Astrocyte (in vitro differentiated cells and primary cell): ENCODE measurements around the gene TMEM231. TPM values are rescaled to one million over a fixed set of nuclear protein-coding genes. Genes with fewer than 3 reads are reported as not detected.

Experiments
- DNase-seq: peaks from one replicate; pipeline ENCODE4 v3.0.0-alpha.2; 2010; ENCODE audit warnings: low read depth
- FAIRE-seq: peaks from 2 replicates; lab custom pipeline; 2011; peaks lifted over from hg19 to GRCh38; lab: Jason Lieb, UNC
- H2AFZ ChIP-seq: 2 replicates; pipeline ENCODE4 v1.6.0; 2012; ENCODE audit warnings: low read depth, low read length, inconsistent platforms
- H3K27ac ChIP-seq: 2 replicates; pipeline ENCODE4 v1.5.1; 2011; ENCODE audit warnings: low read depth, low read length, inconsistent platforms
- H3K27me3 ChIP-seq: 2 replicates; pipeline ENCODE4 v1.6.0; 2011; ENCODE audit warnings: low read length, inconsistent platforms; ENCODE audit not compliant: insufficient read depth
- H3K36me3 ChIP-seq: 2 replicates; pipeline ENCODE4 v1.5.1; 2011; ENCODE audit warnings: low read length, inconsistent platforms; ENCODE audit not compliant: insufficient read depth
- H3K4me1 ChIP-seq: 2 replicates; pipeline ENCODE4 v1.5.1; 2011; ENCODE audit warnings: low read length, inconsistent platforms; ENCODE audit not compliant: insufficient read depth
- H3K4me2 ChIP-seq: 2 replicates; pipeline ENCODE4 v1.6.0; 2012; ENCODE audit warnings: low read length, inconsistent platforms
- H3K4me3 ChIP-seq: 2 replicates; pipeline ENCODE4 v1.5.1; 2011; ENCODE audit warnings: low read depth, mild to moderate bottlenecking, low read length, inconsistent platforms; ENCODE audit not compliant: insufficient read depth
- H3K79me2 ChIP-seq: 2 replicates; pipeline ENCODE4 v1.6.0; 2012; ENCODE audit warnings: mild to moderate bottlenecking, low read length, inconsistent platforms; ENCODE audit not compliant: insufficient read depth
- H3K9ac ChIP-seq: 2 replicates; pipeline ENCODE4 v1.6.0; 2012; ENCODE audit warnings: mild to moderate bottlenecking, low read length, inconsistent platforms
- H3K9me3 ChIP-seq: 2 replicates; pipeline ENCODE4 v1.5.1; 2012; ENCODE audit warnings: low read depth, mild to moderate bottlenecking, low read length, inconsistent platforms; ENCODE audit not compliant: insufficient read depth
- H4K20me1 ChIP-seq: 2 replicates; pipeline ENCODE4 v1.6.0; 2012; ENCODE audit warnings: low read length, inconsistent platforms; ENCODE audit not compliant: insufficient read depth
- H3K27ac Mint-ChIP-seq: one replicate; pipeline ENCODE4 v1.8.0; 2021; ENCODE audit warnings: mild to moderate bottlenecking, mixed read lengths; ENCODE audit not compliant: unreplicated experiment
- H3K27me3 Mint-ChIP-seq: one replicate; pipeline ENCODE4 v1.8.0; 2021; ENCODE audit warnings: low read depth, mixed read lengths; ENCODE audit not compliant: unreplicated experiment
- H3K36me3 Mint-ChIP-seq: one replicate; pipeline ENCODE4 v1.8.0; 2021; ENCODE audit warnings: low read depth, mixed read lengths; ENCODE audit not compliant: unreplicated experiment
- H3K4me1 Mint-ChIP-seq: one replicate; pipeline ENCODE4 v1.8.0; 2021; ENCODE audit warnings: low read depth, mixed read lengths; ENCODE audit not compliant: unreplicated experiment
- H3K4me3 Mint-ChIP-seq: one replicate; pipeline ENCODE4 v1.8.0; 2021; ENCODE audit warnings: mild to moderate bottlenecking, moderate library complexity, mixed read lengths; ENCODE audit not compliant: unreplicated experiment
- H3K9me3 Mint-ChIP-seq: one replicate; pipeline ENCODE4 v1.8.0; 2021; ENCODE audit warnings: mild to moderate bottlenecking, mixed read lengths; ENCODE audit not compliant: unreplicated experiment
- CTCF ChIP-seq: IDR thresholded peaks from 2 replicates; pipeline ENCODE4 v1.5.1; 2011; ENCODE audit warnings: low read depth, mild to moderate bottlenecking, inconsistent platforms, low read length, moderate library complexity; ENCODE audit not compliant: insufficient read depth
- EZH2 ChIP-seq: IDR thresholded peaks from 2 replicates; pipeline ENCODE4 v1.6.1; 2012; ENCODE audit warnings: mild to moderate bottlenecking, low read length, inconsistent platforms; ENCODE audit not compliant: insufficient read depth
- total RNA-seq: library from RNA; stranded (reverse); gene quantifications from 2 replicates; pipeline ENCODE4 v1.2.1, GENCODE V29; 2021

The TMEM231 gene
- total RNA-seq, 1 donor from 2014 or later: 10.5 TPM

DNA sequence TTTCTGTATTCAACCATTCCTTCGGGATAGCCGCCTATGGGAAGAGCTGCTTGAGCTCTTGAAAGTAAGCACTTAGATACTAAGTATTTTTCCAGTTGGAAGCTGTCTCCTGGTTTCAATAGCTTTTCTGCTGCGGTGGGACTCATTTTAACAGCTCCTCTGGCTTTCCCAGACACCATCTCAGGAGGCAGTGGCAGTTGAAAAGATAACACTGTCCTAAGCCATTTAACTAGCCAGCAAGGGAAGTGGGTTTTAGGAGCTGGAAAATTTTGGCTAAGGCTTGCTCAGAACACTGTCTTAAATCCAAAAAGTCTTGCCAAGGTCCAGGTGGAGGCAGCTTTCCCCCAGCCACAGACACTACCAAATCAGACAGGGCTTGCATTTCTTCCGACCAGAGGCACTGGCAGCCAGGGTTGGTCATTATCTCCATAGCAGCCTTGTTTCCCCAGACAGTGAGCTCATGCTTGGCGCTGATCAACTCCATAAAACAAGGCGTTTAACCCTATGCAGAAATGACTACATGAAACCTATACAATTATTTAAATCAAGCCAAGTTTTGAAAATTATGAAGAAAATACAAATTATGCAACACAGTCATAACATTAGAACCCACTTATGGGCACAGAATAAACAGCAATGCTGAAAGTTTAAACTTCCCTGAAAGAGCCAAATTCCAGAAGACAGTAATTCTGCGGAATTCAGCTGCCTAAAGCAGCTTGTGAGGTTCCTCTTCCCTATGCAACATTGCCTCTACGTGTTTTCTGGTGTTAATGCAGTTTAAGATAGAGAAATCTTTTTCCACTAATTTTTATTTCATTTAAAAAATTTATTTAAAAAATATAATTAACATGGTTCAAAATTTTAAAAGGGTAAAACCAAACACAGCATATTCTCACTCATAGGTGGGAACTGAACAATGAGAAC lies 35.1 kb upstream of the TMEM231 start:
- Histone ChIP-seq H3K4me2 (peak overlapping the region; percentile 47), H3K36me3 (no peaks in the 10 kb centered on the region), H3K79me2 (no peaks in the 10 kb centered on the region), H3K4me3 (no peak overlapping the region), H3K9me3 (no peaks in the 10 kb centered on the region), H3K27ac (peak overlapping the region; percentile 63), H3K9ac (peak overlapping the region; percentile 63), H2AFZ (no peak overlapping the region), H3K4me1 (peaks cover 29% of the 10 kb centered on the region), H3K27me3 (no peaks in the 10 kb centered on the region), H4K20me1 (peaks cover 3% of the 10 kb centered on the region)
- H3K4me3 Mint-ChIP-seq: no peak overlapping the region
- H3K36me3 Mint-ChIP-seq: peaks cover 8% of the 10 kb centered on the region
- H3K4me1 Mint-ChIP-seq: peaks cover 26% of the 10 kb centered on the region
- no peak for TF ChIP-seq EZH2
- TF ChIP-seq CTCF: no peak
- FAIRE-seq (no peak), DNase-seq (peak; percentile 93)
- peak overlapping the region; percentile 95 for H3K27ac Mint-ChIP-seq
- no peaks in the 10 kb centered on the region for H3K27me3 Mint-ChIP-seq
- no peaks in the 10 kb centered on the region for H3K9me3 Mint-ChIP-seq

GRCh38 chr16:75589306-75589705 lies 33.3 kb upstream of the TMEM231 start:
- Histone ChIP-seq H3K4me2 (no peak overlapping the region), H2AFZ (no peak overlapping the region), H3K27me3 (no peaks in the 10 kb centered on the region), H3K9me3 (no peaks in the 10 kb centered on the region), H3K79me2 (no peaks in the 10 kb centered on the region), H3K27ac (no peak overlapping the region), H3K4me1 (peaks cover 21% of the 10 kb centered on the region), H4K20me1 (peaks cover 3% of the 10 kb centered on the region), H3K36me3 (no peaks in the 10 kb centered on the region), H3K9ac (no peak overlapping the region), H3K4me3 (no peak overlapping the region)
- Mint-ChIP-seq H3K4me1 (peaks cover 20% of the 10 kb centered on the region), H3K36me3 (peaks cover 8% of the 10 kb centered on the region), H3K4me3 (no peak overlapping the region), H3K9me3 (no peaks in the 10 kb centered on the region), H3K27me3 (no peaks in the 10 kb centered on the region), H3K27ac (no peak overlapping the region)
- FAIRE-seq (no peak), DNase-seq (no peak)
- TF ChIP-seq CTCF: no peak
- no peak for TF ChIP-seq EZH2

DNA sequence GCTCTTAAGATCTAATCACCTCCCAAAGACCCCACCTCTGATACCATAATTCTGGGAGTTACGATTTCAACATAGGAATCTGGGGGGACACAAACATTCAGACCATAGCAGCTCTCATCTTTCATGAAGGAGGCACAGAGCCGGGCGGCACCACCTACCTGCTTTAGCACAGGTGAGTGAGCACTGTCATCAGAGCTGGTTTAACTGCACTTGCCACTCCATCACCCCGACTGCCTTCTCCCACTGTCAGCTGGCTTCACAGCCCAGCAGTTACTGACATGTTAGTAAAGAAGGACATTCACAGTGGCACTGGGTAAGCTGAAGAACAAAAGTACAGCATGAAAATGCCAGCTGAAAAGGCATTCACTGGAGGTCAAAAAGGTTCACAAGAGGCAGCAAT lies 32.7 kb upstream of the TMEM231 start:
- no peak overlapping the region for H3K27ac Mint-ChIP-seq
- TF ChIP-seq CTCF (no peak), EZH2 (no peak)

More for the DNA sequence above, 32.7 kb upstream of the TMEM231 start:
- Mint-ChIP-seq H3K36me3 (peaks cover 8% of the 10 kb centered on the region), H3K4me1 (peaks cover 14% of the 10 kb centered on the region), H3K4me3 (no peak overlapping the region), H3K27me3 (no peaks in the 10 kb centered on the region), H3K9me3 (no peaks in the 10 kb centered on the region)
- H3K4me3 ChIP-seq: no peak overlapping the region
- H3K79me2 ChIP-seq: no peaks in the 10 kb centered on the region
- no peak overlapping the region for H2AFZ ChIP-seq
- no peak for DNase-seq
- FAIRE-seq: no peak
- no peaks in the 10 kb centered on the region for H3K9me3 ChIP-seq
- no peak overlapping the region for H3K27ac ChIP-seq
- peaks cover under 1% of the 10 kb centered on the region for H4K20me1 ChIP-seq
- H3K36me3 ChIP-seq: no peaks in the 10 kb centered on the region
- no peak overlapping the region for H3K4me2 ChIP-seq
- H3K4me1 ChIP-seq: peaks cover 15% of the 10 kb centered on the region
- H3K9ac ChIP-seq: no peak overlapping the region
- no peaks in the 10 kb centered on the region for H3K27me3 ChIP-seq
